Stomach (tissue), 4 donors: ENCODE results near the gene SIGLEC6.

Source experiments
- EP300 ChIP-seq: sonication (generic); formaldehyde crosslinking; IDR thresholded peaks from one replicate; pipeline ENCODE4 v1.6.1; 2017; ENCODE audit warnings: antibody characterized with exemption
- POLR2A ChIP-seq, 4 donors: fragments of 450-650 bp; IDR thresholded peaks; one replicate each; pipeline ENCODE4 v1.6.1; 2016; ENCODE audit warnings: antibody characterized with exemption in 4 of 4, control low read depth in 2 of 4, mild to moderate bottlenecking in 1 of 4, moderate library complexity in 1 of 4
- POLR2AphosphoS5 ChIP-seq, 3 donors: sonication (generic); formaldehyde crosslinking; IDR thresholded peaks; one replicate each; pipeline ENCODE4 v1.6.1; 2016; ENCODE audit warnings: antibody characterized with exemption in 3 of 3
- TF ChIP-seq, protein P1 (sequence below), 7 experiments: fragments of 450-650 bp in 4 of 7; fragments of 200-600 bp in 3 of 7; sonication (generic) in 3 of 7; IDR thresholded peaks; one replicate each; pipeline ENCODE4 v1.5.1; 2016 to 2019; ENCODE audit warnings: antibody characterized with exemption in 7 of 7, control low read depth in 2 of 7, mild to moderate bottlenecking in 1 of 7

DNA sequence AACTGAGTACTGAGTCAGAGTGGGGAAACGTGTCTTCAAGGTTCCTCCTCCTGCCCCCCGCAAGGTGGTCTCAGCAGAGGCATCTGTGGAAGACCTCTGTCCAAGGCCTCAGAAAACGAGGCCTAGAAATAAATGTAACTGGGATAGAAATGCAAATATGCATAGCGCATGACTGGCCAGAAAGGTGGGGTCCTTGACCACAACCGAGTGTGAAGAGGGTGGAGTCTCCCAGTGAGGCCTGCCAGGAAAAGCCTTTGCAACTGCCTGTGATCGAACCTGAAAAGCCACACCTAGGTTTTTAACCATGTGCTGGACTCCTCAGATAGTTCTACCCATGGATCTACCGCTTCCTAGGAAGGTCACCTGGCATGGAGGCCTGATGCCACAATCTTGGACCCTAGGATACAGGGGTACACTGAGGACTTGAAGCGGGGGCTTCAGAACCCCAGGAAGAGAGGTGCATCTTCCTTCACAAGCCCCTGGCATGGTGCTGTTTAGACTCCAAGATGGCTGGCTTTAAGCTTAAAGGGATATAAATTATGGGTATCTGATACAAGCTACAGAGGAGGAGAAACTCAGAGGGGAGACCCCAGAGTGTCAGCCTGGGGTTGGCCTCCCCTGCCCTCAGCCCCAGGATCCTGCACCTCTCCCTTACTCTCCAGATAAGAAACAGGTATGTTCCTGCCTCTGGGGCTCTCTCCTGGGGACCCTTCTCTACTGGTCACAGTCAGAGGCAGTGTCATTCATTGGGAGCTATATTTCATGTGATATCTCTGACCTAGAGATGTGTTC is 18.3 kb upstream of the SIGLEC6 start:
- no peak for TF ChIP-seq POLR2A (IDR thresholded peaks at IDR 0.05)
- TF ChIP-seq, protein P1, sequence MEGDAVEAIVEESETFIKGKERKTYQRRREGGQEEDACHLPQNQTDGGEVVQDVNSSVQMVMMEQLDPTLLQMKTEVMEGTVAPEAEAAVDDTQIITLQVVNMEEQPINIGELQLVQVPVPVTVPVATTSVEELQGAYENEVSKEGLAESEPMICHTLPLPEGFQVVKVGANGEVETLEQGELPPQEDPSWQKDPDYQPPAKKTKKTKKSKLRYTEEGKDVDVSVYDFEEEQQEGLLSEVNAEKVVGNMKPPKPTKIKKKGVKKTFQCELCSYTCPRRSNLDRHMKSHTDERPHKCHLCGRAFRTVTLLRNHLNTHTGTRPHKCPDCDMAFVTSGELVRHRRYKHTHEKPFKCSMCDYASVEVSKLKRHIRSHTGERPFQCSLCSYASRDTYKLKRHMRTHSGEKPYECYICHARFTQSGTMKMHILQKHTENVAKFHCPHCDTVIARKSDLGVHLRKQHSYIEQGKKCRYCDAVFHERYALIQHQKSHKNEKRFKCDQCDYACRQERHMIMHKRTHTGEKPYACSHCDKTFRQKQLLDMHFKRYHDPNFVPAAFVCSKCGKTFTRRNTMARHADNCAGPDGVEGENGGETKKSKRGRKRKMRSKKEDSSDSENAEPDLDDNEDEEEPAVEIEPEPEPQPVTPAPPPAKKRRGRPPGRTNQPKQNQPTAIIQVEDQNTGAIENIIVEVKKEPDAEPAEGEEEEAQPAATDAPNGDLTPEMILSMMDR (IDR thresholded peaks at IDR 0.05), result no peak
- TF ChIP-seq EP300, result no peak
- no peak for TF ChIP-seq POLR2AphosphoS5 (IDR thresholded peaks at IDR 0.05)
